Measurements from ENCODE around the gene FCMR.

FCMR gene

DNA sequence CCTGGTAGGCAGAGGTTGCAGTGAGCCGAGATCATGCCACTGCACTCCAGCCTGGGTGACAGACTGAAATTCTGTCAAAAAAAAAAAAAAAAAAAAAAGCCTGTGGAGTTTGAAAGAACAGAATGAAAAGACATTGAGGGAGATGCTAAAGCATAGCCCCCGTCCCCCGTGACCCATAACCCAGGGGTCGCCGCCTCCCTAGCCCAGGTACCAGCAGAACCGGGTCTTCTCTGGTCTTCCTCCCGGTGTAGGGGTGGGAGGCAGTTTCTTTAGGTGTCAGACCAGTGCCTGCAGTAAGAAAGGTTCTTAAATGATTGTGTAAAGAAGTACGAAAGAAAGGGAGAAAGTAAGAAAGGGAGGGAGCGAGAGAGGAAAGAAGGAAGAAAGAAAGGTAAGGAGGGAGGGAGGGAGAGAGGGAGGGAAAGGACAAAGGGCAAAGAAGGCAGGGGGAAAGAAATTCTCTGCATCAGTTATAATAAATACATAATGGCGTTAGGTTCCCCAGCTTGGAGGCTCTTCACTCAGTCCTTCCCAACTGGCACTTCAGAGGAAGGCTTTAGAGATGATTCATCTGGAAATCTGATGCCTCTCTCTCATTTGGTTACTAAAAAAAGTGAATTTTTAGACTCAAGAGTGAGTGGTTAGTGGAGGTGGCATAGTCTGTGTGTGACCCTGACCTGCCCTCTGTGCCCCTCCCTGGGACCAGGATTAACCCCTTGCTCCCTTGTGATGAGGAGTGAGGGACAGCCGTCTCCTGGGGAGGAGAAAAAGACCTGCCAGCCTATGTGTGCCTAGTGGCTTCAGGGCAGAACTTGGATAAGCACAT lies 23.4 kb downstream of the FCMR start:
- DNase-seq, result no peak

DNA sequence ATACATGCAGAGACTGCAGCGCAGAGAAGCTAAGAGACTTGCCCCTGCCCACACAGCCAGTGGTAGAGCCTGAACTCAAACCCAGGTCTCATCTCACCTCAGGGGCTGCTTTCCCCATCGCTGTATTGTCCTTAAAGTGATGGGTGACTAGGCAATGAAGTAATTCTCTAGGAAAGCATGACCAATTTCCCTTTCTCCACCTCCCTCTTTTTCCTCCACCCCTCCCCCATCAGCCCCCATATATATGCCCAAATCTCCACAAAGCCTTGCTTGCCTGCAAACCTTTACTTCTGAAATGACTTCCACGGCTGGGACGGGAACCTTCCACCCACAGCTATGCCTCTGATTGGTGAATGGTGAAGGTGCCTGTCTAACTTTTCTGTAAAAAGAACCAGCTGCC lies 24.6 kb downstream of the FCMR start, which contains the start of gene IL24:
Gene IL24, plus strand, starts transcription at position 269 of the 400 bp plus-strand sequence. CDS start 390 bp downstream, outside the sequence.
- DNase-seq, result no peak

DNA sequence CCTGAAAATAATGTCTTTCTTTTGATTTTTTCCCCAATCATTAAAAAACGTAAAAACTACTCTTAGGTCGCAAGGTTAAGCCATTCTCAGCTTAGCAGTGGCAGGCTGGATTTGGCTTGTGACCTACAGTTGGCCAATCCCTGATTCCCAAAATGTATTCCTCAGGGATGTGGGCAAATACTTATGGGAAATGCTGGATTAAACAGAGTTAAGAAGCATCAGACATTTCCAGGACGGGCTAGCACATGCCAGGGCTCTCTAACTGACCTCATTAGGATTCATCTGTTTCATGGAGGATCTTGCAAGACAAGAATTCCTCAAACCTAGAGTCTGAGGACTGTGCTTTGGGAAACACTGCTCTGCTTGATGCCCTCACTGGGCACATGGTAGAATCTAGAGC lies 25.5 kb downstream of the FCMR start:
- no peak for DNase-seq

DNA sequence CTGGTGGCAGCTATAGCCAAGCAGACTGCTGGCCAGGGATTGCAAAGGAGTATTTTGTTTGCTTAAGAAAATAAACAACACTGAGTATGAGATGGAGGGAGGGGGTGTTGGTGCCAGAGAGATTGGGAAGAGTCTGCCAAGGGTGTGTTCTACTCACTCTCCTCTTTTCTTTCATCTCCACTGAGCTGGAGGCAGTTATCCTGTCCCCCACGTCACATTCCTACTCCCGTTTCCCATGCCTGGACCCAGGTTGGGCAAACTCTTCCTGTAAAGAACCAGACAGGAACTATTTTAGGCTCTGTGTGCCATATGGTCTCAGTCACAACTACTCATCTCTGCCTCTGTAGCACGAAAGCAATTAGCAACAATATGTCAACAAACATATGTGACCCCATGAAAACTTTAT lies 25.9 kb downstream of the FCMR start:
- DNase-seq, result no peak

DNA sequence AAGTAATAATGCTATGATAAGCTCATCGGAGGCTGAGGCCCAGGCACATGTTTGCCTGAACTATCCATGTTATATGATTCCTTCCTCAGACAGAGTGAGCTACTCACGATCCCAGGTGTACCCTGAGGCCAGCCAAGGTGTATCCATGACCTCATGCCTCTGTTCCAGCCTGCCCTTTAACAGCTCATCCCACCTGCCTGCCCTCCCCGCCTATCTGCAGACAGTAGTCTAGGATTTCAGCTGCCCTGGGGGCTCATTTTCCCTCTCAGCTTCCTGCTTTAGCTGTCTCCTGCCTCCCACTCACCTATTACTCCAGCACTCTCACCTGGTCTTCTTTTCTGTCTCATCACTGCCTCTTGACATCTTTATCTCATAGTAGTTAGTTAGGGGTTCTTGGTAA lies 26.4 kb downstream of the FCMR start:
- DNase-seq, result no peak

DNA sequence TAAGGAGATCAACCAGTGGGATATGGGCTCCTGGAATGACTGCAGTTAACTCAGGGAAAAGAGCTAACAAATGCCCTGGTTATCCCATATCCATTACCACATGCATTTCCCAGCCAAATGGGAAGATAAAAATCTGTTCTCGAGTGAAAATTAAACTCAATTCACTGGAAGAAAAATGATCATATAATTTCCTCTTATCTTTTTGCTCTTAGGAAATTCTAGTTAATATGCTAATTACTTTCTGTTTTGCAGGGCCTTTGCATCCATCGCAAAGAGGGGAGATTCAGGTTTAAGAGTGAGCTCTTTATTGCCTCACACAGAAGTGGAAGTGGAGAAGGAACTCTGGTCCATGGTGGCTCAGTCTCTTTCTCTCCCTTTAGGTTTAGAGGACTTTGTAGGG lies 28.4 kb downstream of the FCMR start:
- no peak for DNase-seq

DNA sequence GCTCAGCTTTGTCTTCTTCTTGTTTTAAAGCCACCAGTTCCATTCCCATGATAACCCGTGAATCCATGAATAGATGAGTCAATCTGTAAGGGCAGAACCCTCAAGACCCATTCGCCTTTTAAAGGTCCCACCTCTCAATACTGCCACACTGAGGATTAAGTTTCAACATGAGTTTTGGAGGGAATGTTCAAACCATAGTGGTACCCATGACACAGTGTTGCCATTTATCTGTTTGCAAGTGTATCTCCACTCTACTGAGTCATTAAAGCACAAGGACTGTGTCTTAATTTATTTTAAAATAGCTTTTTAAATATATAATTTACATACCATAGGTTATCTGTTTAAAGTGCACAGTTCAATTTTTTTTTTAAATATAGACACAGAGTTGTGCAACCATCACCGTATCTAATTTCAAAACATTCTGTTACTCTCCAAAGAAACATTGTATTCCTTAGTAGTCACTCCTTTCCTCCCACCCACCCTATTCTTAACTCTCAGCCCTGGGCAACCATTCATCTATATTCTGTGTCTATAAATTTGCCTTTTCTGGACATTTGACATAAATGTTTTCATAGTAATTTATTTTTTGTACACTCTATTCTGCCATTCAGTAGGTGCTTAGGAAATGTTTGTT lies 29.3 kb downstream of the FCMR start:
- no peak for DNase-seq

DNA sequence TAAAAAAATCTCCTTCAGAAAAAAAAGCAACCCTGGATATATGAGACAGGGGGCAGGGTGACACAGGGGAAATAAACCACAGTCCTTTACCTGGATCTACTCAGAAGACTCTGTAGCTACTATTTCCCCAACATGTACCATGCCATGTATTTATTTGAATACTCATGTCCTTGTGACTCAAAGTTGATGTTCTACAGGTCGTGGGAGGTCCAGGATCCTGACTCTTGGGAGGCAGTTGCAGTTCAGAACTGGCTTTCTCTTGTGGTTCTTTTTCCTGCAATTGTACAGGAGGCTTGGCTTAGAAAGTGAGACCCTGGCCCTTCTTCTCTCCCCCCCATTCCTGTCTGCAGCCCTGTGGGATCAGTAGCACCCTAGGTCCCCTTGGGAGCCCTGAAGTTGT lies 30.3 kb downstream of the FCMR start:
- no peak for DNase-seq

DNA sequence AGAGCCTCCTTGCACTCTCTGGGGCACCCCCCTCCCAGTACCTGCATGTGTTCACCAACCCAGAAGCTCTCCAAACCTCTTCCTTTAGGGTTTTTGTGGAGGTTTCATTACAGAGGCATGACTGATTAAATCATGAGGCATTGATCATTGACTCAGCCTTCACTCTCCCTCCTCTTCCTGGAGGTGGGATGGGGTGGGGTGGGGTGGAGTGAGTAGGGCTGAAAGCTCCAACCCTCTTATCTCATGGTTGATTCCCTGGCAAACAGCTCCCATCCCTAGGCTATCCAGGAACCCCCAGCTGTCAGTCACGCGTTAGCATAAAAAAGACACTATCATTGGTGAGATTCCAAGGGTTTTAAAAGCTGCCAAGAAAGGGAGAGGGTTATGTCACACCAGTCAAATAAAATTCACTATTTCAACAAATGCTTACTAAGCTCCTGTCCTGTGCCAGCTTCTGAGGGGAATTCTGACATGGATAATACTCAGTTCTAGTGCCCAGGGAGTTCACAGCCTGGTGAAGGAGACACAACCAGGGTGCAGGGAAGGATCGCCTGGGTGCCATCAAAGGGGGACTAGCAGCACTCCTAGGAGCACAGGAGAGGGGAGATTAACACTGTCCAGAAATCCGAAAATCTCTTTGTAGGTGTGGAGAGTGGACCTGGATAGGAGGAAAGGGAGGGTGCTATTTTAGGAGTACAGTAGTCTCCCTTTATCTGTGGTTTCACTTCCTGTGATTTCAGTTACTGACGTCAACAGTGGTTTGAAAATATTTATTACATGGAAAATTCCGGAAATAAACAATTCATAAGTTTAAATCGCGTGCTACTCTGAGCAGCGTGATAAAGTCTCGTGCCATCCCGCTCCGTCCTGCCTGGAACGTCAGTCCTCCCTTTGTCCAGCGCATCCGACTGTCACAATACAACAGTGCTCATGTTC lies 31.3 kb downstream of the FCMR start:
- DNase-seq, result no peak

DNA sequence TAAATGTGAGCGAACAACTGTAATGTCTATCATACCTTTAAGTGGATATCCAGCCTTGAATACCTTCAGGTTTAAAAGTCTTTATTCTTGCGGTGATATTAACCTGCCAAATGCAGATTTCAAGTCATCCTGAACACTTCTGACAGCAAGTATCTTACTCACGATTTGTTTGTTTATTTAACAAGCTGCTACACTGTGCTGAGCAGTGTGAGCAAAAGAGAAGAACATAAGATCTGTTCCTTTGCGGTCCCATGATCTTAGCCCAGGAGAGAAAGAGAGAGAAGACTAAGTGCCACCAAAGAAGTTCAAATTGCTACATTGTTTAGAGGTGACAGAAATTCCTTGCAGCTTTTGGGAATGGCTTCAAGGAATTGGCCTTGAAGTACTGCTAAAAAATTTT lies 34.0 kb downstream of the FCMR start:
- no peak for DNase-seq

DNA sequence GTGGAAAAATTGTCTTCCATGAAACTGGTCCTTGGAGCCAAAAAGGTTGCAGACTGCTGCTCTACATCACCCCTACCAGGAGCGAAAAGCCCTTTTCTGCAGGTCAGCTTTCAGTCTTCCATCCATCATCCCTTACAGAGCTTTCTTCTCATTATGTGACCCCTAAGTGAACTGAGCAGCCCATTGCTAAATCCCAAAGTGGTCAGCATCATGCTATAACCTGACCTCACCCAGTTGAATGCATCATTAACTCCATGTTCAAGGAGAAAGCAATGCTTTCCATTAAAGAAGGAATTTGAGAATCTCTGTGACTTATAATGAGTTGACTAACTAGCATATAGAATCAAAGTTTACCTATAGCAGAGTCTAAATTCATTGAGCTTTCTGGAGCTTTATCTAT lies 34.9 kb downstream of the FCMR start:
- no peak for DNase-seq

DNA sequence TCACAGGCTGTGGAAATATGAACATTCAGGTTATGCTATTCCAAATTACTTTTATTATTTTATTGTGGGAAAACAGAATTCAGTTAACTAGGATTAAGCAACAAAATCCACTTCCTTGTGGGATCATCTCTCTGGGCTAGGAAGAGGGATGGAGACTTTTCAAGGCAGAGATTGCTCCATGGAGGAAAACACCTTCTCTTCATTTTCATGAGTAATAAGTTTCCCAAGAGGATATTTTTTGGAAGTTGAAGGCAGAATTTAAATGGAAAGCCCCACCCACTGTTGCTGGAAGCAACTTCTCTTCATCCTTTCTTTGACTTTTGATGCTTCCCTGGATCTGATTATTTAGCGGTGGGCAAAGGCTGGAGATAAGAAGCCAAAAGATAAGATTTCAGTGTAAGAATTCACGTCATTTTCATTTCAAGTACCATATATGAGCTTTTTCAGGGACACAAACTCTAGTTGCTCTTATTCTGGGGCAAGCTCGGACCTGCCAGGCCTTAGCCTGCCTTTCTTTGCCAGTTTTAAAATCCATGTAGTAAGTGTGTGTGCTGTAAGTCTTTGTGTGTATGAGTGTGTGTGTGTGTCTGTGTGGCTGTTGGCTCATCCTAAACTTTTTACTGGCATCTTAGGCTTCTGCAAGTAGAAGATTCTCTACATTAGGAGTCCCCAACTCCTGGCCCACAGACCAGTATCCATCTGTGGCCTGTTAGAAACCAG lies 36.2 kb downstream of the FCMR start:
- no peak for DNase-seq

DNA sequence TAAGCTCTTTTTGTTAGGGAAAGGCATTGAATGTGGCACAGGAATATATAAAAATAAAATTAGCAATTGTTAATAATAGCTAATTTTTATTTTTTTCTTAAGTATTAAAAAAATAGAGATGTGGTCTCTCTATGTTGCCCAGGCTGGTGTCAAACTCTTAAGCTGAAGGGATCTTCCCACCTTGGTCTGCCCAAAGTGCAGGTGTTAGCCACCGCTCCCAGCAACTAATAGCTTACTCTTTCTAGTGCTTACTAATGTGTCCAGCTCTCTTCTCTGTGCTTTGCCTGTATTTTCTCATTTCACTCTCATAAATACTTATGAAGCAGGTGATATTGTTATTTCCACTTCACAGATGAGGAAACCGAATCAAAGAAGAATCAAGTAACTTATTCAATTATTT lies 37.9 kb downstream of the FCMR start:
- DNase-seq, result no peak

DNA sequence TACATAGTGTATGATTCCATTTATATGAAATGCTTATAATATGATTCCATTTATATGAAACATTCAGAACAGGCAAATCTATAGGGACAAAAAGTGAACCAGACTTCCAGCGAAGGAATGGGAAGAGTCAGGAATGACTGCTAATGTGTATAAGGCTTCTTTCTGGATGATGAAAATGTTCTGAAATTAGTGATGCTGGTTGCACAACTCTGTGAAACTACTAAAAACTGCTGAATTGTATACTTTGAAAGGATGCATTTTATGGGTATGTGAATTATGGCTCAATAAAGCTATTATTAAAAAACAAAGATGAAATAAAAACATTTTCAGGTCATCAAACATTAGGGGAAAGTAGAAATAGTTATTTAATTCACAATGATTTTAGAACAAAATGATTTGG lies 38.6 kb downstream of the FCMR start:
- DNase-seq, result no peak

DNA sequence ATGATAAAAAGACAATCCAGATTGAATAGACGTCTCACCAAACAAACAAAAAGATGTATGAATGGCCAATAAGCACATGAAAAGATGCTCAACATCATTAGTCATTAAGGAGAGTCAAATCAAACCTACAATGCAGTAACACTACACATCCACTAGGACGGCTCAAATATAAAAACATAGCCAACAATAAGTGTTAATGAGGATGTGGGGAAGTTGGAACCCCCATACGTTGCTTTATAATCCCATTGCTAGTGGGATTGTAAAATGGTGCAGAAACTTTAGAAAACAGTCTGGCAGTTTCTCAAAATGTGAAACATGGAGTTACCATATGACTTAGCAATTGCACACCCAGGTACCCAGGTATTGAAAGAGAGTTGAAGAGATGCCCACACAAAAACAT lies 39.2 kb downstream of the FCMR start:
- peak; percentile 9 for DNase-seq

DNA sequence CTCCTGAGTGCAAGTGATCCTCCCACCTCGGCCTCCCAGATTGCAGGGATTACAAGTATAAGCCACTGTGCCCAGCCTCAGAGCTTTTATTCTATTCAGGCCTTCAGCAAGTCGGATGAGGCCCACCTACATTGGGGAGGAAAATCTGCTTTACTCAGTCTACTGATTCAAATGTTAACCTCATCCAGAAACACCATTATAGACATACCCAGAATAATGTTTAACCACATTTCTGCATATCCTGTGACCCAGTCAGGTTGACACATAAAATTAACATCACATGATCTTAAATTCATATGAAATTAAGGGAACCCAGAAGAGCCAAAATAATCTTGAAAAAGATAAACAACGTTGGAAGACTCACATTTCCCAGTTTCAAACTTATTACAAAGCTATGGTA lies 41.4 kb downstream of the FCMR start:
- DNase-seq, result no peak

DNA sequence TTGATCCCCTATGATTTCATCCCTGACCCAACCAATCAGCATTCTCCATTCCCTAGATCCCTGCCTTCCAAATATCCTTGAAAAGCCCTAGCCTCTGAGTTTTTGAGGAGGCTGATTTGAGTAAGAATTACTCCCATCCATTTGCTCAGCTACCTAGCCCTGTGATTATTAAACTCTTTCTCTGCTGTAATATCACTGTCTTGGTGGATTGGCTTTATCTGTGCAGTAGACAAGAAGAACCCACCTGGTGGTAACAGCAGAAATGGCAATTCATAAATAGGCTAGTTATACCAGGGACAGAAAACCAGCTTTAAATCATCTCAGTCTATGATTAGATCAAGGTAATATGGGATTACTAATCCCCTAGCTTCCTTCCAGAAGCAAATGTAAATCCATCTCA lies 43.3 kb downstream of the FCMR start:
- peak; percentile 42 for DNase-seq

DNA sequence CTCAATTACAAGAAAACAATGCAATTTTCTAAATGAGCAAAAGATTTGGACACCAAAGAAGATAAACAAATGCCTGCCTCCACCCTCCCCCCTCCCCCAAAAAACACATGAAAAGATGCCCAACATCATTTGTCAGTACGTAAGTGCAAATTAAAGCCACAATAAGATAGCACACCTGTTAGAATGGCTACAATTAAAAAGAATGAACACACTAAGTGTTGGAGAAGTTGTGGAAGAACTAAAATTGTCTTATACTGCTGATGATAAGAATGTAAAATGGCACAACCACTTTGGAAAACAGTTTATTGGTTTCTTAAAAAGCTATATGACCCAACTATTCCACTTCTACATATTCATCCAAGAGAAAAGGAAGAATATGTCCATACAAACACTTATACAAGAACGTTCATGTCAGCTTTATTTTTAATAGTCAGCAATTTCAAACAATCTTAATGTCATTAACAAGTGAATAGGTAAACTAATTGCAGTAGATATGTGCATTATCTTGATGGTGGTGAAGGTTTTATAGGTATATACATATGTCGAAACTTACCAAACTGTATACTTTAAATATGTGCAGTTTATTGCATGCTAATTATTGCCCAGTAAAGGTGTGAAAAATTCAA lies 45.9 kb downstream of the FCMR start:
- DNase-seq, result no peak

DNA sequence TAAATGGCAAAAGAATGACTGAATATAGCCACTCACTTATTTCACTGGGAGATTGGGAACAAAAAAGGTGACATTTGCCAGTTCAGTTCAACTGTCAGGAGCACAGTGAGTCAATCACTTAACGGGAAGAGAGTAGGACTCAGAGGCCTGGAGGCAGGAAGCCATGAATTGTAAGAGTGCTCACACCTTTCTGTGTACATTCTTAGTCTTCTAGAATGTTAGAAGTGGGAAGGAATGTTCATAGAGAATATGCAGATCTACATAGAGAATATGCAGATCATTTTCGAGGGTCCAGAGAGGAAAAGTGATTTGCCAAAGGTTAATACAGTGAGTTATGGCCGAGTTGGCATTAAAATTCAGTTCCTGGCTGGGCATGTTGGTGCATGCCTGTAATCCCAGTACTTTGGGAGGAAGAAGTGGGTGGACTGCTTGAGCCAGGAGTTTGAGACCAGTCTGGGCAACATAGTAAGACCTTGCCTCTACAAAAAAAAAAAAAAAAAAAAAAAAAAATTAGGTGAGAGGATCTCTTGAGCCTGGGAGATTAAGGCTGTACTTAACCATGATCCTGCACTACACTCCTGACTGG lies 48.0 kb downstream of the FCMR start:
- DNase-seq, result no peak

DNA sequence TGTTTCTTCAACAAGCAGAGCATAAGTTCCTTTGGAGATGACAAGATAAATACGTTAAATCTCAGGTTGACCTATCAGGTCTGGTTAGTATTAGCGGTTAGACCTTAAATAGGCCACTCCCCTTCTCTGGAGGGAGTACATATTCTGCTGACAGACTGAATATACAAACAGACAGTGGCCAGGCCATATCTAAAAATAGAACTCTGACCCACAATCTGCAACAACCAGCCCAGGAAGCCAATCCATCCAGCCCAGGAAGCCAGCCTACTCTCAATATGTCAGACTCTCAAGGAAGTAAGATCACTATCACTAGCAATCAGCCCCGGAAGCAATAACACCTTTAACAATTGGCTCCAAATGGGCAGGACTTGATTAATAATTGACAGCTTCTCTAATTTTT lies 49.6 kb downstream of the FCMR start:
- no peak for DNase-seq

DNA sequence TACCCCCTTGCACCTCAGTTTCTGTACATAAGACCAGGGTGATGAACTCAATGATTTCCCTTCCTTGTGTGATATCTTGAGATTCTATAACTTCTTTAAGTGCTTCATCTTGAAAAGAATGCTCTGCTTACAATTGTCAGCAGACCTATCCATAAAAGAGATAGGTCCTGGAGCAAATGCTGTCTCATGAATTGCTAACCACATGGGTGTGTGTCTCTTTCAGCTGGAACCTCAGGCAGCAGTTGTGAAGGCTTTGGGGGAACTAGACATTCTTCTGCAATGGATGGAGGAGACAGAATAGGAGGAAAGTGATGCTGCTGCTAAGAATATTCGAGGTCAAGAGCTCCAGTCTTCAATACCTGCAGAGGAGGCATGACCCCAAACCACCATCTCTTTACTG lies 53.5 kb downstream of the FCMR start:
- DNase-seq, result no peak

DNA sequence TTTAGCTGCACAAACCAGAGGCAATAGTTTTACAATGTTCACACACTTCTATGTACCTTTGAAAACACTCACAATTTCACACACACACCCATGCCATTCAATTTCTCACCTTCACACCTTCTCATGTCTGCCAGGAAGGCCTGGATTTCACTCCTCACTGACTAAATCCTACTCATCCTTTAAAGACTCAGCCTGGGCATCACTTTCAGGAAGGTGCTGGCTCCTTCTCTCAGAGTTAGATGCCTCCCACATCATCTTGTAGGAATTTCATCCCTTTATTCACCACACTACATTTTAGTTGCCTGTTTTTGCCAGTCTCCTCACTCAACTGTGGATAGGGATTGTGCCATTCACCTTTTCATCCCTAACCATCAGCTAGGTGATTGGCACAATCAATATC lies 54.0 kb downstream of the FCMR start:
- DNase-seq, result no peak

Measured in hematopoietic multipotent progenitor cell treated with erythropoietin and hydrocortisone succinate and interleukin-3 and kit ligand, for 6 days (in vitro differentiated cells).